ENCODE results near the gene LYST. TPM values are rescaled to one million over a fixed set of nuclear protein-coding genes. Genes with fewer than 3 reads are reported as not detected.
A peak's percentile ranks its signal among the peaks of the same experiment; 100 is the strongest.
"Not testable (repeated sequence)": the region's sequence is repeated elsewhere in the genome, so short reads cannot be mapped to it uniquely, and the experiment has no call there.

Gene LYST
- total RNA-seq, 1 experiment from 2014 or later: 5.4 TPM

- DNase-seq (ENCODE audit: low read depth): no peak
Observed at GRCh38 chr1:235821361-235821981, 45.2 kb downstream of the LYST start.

GRCh38 chr1:235820061-235820460 is 46.6 kb downstream of the LYST start:
- no peak for DNase-seq (ENCODE audit: low read depth)

GRCh38 chr1:235818632-235819136 is 48.0 kb downstream of the LYST start:
- no peak for DNase-seq (ENCODE audit: low read depth)

GRCh38 chr1:235817101-235817728 is 49.5 kb downstream of the LYST start:
- DNase-seq (ENCODE audit: low read depth): no peak

GRCh38 chr1:235809688-235810397 is 56.9 kb downstream of the LYST start:
- DNase-seq (ENCODE audit: low read depth): no peak

- no peak for DNase-seq (ENCODE audit: low read depth)
Observed at GRCh38 chr1:235808223-235808622, 58.5 kb downstream of the LYST start.

GRCh38 chr1:235806123-235806522 is 60.6 kb downstream of the LYST start:
- DNase-seq (ENCODE audit: low read depth): no peak

- DNase-seq (ENCODE audit: low read depth): no peak
Observed at GRCh38 chr1:235802573-235803346, 63.9 kb downstream of the LYST start.

- DNase-seq (ENCODE audit: low read depth): no peak
Observed at GRCh38 chr1:235799264-235799663, 67.4 kb downstream of the LYST start.

GRCh38 chr1:235791532-235792060 is 75.1 kb downstream of the LYST start:
- no peak for DNase-seq (ENCODE audit: low read depth)

GRCh38 chr1:235790123-235790522 is 76.6 kb downstream of the LYST start:
- DNase-seq (ENCODE audit: low read depth): no peak

- DNase-seq (ENCODE audit: low read depth): not testable (repeated sequence)
Observed at GRCh38 chr1:235786227-235786898, 80.3 kb downstream of the LYST start.

GRCh38 chr1:235784950-235785349 is 81.8 kb downstream of the LYST start:
- DNase-seq (ENCODE audit: low read depth): no peak

GRCh38 chr1:235783148-235783776 is 83.4 kb downstream of the LYST start:
- peak; percentile 56 for DNase-seq (ENCODE audit: low read depth)

- DNase-seq (ENCODE audit: low read depth): no peak
Observed at GRCh38 chr1:235782601-235783000, 84.1 kb downstream of the LYST start.

GRCh38 chr1:235781807-235782206 is 84.9 kb downstream of the LYST start:
- no peak for DNase-seq (ENCODE audit: low read depth)

GRCh38 chr1:235779770-235780169 is 86.9 kb downstream of the LYST start:
- DNase-seq (ENCODE audit: low read depth): no peak

- DNase-seq (ENCODE audit: low read depth): no peak
Observed at GRCh38 chr1:235776396-235776795, 90.3 kb downstream of the LYST start.

- no peak for DNase-seq (ENCODE audit: low read depth)
Observed at GRCh38 chr1:235775246-235775860, 91.4 kb downstream of the LYST start.

- DNase-seq (ENCODE audit: low read depth): no peak
Observed at GRCh38 chr1:235767795-235768194, 98.9 kb downstream of the LYST start.
